Dermis blood vessel endothelial cell (primary cell): ENCODE measurements around the gene SCN1B. TPM values are rescaled to one million over a fixed set of nuclear protein-coding genes. Genes with fewer than 3 reads are reported as not detected.
A peak's percentile ranks its signal among the peaks of the same experiment; 100 is the strongest.

ENCODE experiments used
- DNase-seq: peaks from one replicate; pipeline ENCODE4 v3.0.0; 2010
- total RNA-seq: library from RNA; depleted of rRNA; stranded (reverse); fragments of >200 nt; gene quantifications from 2 replicates; pipeline ENCODE4 v1.2.3, GENCODE V29; 2014

SCN1B gene
- total RNA-seq, 1 donor from 2014 or later = 6.5 TPM

DNA sequence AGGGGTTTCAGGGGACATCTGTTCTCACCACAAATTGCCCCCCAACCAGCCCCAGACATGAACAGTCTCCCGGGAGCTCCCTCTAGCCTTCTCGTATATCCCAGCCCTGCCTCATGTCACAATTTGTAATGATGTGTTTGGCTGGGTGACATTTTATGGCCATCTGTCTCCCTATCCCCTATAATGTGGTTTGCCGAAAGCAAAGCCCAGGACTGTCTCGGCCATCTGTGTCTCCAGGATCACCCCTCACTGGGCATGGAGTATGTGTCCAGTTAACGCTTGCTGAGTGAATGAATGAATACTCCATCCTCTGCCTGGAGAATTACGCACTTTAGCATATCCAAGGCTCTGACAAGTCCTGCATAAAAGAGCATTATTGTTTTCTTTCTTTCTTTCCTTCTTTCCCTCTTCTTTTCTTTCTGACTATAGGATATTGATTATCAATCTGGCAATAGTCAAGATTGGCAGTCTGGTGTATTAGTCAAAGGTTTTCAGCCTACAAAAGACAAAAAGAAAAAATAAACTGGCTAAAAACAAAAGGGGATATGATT lies 26.3 kb downstream of the SCN1B start:
- no peak for DNase-seq

DNA sequence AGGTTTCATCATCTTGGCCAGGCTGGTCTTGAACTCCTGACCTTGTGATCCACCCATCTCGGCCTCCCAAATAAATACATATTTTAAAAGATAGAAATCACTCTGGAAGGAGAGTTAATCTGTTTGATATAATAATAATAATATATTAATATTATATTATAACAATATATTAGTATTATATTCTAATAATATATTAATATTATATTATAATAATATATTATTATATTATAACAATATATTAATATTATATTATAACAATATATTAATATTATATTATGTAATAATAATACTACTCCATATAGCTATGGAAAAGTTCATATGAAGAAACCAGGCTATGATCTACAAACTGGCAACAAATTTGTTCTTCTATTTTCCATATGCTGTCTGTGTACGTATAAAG lies 28.1 kb downstream of the SCN1B start:
- no peak for DNase-seq

DNA sequence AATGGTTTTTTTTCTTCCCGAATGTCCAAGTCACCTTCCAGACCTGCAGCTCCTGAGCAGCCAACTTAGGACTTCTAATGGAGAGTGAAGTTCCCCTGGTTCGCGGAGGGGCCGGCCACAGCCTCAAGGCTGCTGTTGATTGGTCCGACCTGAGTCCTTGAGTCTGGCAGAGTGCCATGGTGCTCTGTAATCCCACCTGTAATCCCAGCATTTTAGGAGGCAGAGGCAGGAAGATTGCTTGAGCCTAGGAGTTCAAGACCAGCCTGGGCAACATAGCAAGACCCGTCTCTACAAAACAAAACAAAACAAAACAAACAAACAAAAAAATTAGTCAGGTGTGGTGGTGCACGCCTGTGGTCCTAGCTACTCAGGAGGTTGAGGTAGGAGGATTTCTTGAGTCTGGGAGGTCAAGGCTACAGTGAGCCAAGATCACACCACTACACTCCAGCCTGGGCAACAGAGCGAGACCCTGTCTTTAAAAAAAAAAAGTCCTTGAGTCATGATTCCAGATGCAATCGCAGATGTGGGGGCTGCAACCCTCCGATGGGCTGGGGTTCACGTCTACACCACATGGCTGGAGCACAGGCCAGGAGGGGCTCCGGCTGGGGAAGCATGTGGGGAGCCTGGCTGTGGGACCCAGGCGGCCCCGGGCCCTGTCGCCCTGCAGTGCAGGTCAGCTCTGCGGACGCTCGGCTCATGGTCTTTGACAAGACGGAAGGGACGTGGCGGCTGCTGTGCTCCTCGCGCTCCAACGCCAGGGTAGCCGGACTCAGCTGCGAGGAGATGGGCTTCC lies 28.9 kb downstream of the SCN1B start:
- no peak for DNase-seq

DNA sequence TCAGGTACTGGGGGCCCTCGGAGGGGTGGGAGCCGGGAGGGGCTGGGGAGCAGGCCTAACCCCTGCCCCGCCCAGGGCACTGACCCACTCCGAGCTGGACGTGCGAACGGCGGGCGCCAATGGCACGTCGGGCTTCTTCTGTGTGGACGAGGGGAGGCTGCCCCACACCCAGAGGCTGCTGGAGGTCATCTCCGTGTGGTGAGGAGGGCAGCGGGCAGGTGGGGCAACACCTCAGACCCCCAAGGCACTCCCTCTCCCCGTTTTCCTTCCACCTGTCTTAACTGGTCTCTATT lies 29.5 kb downstream of the SCN1B start:
- no peak for DNase-seq

GRCh38 chr19:35060160-35060855 lies 30.0 kb downstream of the SCN1B start:
- DNase-seq = no peak

- no peak for DNase-seq
Measured at GRCh38 chr19:35061583-35062373, 31.5 kb downstream of the SCN1B start.

- no peak for DNase-seq
Measured at GRCh38 chr19:35062942-35063341, 32.7 kb downstream of the SCN1B start.

- DNase-seq = peak; percentile 46
Measured at GRCh38 chr19:35063940-35064818, 33.9 kb downstream of the SCN1B start.

DNA sequence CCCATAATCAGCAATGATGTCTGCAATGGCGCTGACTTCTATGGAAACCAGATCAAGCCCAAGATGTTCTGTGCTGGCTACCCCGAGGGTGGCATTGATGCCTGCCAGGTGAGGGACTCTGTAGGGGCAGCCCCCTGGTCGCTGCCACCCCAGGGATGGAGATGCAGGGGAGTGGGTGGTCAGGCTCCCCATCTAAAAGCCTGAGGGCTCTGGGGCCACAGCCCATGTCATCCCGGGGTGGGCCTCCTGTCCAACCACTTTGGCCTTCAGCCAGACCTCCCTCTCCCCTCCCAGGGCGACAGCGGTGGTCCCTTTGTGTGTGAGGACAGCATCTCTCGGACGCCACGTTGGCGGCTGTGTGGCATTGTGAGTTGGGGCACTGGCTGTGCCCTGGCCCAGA lies 35.3 kb downstream of the SCN1B start:
- no peak for DNase-seq

GRCh38 chr19:35066121-35066520 lies 35.9 kb downstream of the SCN1B start:
- DNase-seq = no peak

- peak; percentile 89 for DNase-seq
Measured at GRCh38 chr19:35066691-35067563, 36.7 kb downstream of the SCN1B start.

- no peak for DNase-seq
Measured at GRCh38 chr19:35068941-35069634, 38.8 kb downstream of the SCN1B start.

DNA sequence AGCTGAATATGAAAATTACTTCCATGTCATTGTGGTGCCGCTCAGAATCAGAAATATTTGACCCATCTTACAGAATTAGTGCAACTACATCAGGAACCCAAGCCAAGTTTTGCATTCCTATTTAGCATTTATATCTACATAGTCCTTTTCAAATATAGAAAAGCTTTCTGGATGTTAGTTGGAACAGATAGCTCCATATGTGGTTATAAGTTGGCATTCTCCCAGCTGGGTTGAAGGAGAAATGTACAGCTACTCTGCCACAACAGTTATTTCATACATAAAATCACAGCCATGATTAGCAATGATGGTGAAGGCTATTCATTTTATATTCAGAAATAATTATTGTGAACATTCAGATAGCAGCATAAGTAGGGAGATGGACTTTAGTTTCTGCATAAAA lies 39.4 kb downstream of the SCN1B start:
- no peak for DNase-seq

- DNase-seq = no peak
Measured at GRCh38 chr19:35070471-35070870, 40.2 kb downstream of the SCN1B start.

DNA sequence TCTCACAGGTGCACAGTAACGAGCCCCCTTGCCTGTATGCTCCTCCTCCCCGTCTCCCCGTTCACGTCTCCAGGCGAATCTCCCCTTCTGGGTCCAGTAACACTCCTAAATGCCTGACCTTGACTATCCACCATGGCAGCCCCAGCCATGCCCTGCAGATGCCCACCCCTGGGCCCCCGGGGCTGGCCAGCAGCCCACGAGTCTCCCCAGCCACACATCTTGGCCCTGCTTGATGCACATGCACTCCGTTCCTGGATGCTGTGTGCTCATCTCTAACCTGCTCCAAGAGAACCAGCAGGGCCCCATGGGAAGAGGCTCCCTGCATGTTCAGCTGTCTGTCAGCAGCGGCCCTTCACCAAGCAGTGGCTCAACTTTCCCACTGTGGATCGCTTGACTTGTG lies 43.2 kb downstream of the SCN1B start:
- DNase-seq = no peak

GRCh38 chr19:35073941-35074340 lies 43.7 kb downstream of the SCN1B start:
- no peak for DNase-seq

GRCh38 chr19:35074426-35075201 lies 44.3 kb downstream of the SCN1B start:
- no peak for DNase-seq

DNA sequence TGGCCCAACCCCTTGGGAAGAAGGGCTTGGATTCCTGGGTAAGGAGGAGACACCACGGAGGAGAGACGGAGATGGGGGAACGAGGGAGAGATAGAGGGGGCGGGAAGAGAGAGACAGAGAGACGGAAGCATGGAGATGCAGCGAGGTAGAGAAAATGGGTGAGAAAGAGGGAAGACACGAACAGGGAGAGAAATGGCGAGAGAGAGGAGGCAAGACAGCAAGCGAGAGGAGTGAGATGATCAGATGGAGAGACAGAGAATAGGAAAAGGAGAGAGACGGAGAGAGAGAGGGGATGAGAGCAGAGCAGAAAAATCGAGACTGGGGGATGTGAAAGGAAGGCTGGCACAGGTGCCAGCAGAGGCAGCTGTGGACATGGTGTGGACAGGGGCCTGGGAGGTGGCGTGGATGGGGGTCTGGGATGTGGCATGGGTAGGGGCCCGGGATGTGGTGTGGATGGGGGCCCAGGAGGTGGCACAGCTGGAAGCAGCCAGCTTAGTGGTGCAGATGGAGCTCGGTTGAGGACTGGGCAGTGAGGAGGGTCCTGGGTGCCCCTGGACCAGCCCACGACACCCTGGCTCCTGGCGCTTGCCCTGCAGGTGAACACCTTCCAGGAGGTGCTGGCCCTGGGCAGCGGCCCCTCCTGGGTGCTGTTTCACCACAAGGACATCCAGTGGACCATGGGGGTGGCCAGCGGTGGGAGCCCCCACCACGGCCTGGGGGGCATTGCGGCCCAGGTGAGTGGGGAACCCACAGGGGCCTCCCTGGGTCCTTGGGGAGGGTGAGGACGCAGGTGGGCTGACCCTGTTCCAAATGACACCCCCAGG lies 45.1 kb downstream of the SCN1B start:
- DNase-seq = no peak

DNA sequence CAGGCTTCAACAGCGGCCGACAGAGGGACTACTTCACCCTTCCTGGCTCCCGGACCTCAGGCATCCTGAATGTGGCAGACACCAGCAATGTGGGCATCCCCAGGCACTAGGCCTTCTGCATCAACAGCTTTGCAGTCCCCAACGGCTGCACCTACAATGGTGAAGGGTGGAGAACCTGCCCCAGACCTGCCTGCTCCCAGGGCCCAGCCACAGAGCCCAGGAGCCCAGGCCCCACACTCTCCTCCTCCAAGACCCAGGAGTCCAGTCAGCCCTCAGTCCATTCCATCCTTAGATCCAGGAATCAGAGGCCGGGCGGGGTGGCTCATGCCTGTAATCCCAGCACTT lies 45.7 kb downstream of the SCN1B start:
- no peak for DNase-seq
